ENCODE results near the gene SLC29A2. TPM values are rescaled to one million over a fixed set of nuclear protein-coding genes. Genes with fewer than 3 reads are reported as not detected.

The SLC29A2 gene
- total RNA-seq, 4 donors from 2014 or later, result 3.7 to 30.7 (median 15.5) TPM

DNA sequence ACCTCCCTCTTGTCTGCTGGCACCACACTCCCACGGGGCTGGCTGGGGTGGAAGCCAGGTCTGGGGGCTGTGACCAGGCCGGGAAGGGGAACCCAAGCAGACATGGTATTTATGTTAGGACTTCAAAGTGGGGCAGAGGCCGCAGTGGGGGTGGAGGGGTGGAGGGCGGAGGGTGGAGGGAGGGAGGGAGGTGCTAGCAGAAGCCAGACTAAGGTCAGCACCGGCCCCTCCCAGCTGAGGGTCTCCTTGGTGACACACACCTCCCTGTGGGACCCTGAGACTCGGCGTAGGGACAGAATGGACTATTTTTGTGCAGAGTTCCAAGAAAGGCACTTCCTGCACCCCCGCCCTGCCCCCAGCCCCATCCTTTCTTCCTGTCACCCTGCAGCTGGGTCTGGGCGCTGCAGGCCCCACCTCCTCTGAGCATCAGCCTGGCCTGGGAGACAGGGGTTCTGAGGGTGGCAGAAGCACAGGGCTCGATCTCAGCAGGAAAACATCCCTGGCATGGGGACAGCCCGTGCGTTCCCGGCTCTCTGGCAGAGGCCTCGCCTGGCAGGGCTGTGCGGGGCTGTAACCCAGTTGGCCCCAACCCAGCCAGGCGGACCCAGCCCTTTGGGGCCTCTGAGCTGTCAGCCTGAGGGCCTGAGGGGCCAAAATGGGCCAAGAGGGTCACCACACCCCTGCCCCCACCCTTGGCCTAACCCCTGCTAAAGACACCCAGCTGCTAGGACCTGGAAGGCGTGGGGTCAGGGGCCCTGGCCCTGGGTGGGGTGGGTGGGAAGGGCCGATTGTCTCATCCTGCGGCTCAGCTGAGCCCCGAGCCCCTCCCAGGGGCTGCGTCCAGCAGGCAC, 45.1 kb downstream of the SLC29A2 start:
- TF ChIP-seq, protein P1, sequence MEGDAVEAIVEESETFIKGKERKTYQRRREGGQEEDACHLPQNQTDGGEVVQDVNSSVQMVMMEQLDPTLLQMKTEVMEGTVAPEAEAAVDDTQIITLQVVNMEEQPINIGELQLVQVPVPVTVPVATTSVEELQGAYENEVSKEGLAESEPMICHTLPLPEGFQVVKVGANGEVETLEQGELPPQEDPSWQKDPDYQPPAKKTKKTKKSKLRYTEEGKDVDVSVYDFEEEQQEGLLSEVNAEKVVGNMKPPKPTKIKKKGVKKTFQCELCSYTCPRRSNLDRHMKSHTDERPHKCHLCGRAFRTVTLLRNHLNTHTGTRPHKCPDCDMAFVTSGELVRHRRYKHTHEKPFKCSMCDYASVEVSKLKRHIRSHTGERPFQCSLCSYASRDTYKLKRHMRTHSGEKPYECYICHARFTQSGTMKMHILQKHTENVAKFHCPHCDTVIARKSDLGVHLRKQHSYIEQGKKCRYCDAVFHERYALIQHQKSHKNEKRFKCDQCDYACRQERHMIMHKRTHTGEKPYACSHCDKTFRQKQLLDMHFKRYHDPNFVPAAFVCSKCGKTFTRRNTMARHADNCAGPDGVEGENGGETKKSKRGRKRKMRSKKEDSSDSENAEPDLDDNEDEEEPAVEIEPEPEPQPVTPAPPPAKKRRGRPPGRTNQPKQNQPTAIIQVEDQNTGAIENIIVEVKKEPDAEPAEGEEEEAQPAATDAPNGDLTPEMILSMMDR (IDR thresholded peaks at IDR 0.05; ENCODE audit: low read depth), result no peak

- TF ChIP-seq, protein P1 (IDR thresholded peaks at IDR 0.05; ENCODE audit: low read depth), result no peak
Observed at GRCh38 chr11:66325263-66325671, 46.3 kb downstream of the SLC29A2 start.

DNA sequence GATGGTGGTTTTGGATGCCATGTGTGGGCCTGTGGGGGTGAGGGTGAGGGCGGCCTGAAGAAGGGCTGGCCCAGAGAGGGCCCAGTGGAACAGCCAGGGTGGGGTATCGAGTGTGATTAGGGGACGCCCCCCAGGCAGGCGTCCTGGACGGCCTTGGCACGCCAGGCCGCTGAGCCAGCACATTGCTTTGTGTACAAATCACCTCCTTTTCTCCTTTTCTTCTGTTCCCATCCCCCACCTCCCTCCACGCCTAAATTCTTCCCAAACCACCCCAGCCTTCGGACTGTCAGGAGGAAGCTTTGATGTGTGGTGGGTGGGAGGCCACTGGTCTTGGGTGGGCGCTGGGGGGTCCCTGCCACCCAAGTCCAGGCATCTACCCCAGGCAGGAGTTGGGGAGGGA, 46.9 kb downstream of the SLC29A2 start:
- TF ChIP-seq, protein P1 (IDR thresholded peaks at IDR 0.05; ENCODE audit: low read depth), result no peak

GRCh38 chr11:66323684-66324083, 47.9 kb downstream of the SLC29A2 start:
- TF ChIP-seq, protein P1 (IDR thresholded peaks at IDR 0.05; ENCODE audit: low read depth), result no peak

- TF ChIP-seq, protein P1 (IDR thresholded peaks at IDR 0.05; ENCODE audit: low read depth), result no peak
Observed at GRCh38 chr11:66322732-66323427, 48.7 kb downstream of the SLC29A2 start.

- TF ChIP-seq, protein P1 (IDR thresholded peaks at IDR 0.05; ENCODE audit: low read depth), result no peak
Observed at GRCh38 chr11:66321606-66322005, 50.0 kb downstream of the SLC29A2 start.

GRCh38 chr11:66318600-66318970, 53.0 kb downstream of the SLC29A2 start:
- TF ChIP-seq, protein P1 (IDR thresholded peaks at IDR 0.05; ENCODE audit: low read depth), result no peak
